Measurements from ENCODE around the gene ZBTB43. TPM values are rescaled to one million over a fixed set of nuclear protein-coding genes. Genes with fewer than 3 reads are reported as not detected.
A peak's percentile ranks its signal among the peaks of the same experiment; 100 is the strongest.

The ZBTB43 gene, protein sequence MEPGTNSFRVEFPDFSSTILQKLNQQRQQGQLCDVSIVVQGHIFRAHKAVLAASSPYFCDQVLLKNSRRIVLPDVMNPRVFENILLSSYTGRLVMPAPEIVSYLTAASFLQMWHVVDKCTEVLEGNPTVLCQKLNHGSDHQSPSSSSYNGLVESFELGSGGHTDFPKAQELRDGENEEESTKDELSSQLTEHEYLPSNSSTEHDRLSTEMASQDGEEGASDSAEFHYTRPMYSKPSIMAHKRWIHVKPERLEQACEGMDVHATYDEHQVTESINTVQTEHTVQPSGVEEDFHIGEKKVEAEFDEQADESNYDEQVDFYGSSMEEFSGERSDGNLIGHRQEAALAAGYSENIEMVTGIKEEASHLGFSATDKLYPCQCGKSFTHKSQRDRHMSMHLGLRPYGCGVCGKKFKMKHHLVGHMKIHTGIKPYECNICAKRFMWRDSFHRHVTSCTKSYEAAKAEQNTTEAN
- 30.2 TPM for total RNA-seq
- long read RNA-seq, full-length matches to known transcripts, result 26 of 30 reads
- long read RNA-seq, partial matches to known transcripts, result 0 of 30 reads
- long read RNA-seq, other reads (novel, unspliced or antisense), result 4 of 30 reads

DNA sequence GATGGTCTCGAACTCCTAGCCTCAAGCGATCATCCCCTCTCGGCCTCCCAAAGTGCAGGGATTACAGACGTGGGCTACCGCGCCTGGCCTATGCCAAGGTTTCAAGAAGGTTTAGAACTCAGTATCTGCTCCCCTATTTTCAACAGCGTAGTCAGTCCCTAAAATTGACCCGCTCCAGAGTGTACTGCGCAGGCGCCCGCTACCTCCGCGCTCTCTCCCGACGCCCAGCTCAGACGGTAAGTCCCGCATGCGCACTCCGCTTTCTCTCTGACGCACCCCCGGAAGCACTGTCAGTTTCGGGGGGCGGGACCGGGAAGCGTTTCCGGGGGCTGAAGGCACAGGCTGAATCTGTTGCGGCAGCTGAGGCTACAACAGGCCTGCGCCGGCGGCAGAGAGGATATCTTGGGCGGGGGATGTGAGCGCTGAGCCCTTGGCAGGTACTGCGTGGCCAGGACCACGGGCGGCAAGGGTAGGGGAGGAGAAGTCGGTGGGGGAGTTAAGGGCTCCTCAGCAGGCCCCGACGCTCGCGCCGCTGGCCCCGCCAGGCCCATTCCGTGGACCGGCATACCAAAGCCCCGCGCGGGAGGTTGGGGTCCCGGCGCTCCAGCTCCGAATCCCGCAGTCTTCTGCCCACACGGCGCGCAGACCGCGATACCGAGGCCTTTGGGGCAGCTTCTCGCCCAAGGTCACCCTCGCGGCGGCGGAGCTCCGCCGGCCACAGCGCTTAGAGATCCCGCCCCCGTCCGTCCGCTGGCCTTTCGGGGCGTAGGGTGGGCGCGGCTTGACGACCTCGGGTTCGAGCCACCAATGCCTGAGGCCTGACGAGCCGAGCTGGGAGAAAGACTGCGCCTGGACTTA is at the start of gene ZBTB43:
Gene ZBTB43 (plus strand): TSS at position 345 of the 858 bp plus-strand sequence. CDS start 27,470 bp downstream, outside the sequence.
- peak; percentile 98 for DNase-seq
- H3K36me3 ChIP-seq, result peaks cover 10% of the 10 kb centered on the region
- no peaks in the 10 kb centered on the region for H3K9me3 ChIP-seq (replicated peaks)
- intact Hi-C loops (cut with micrococcal nuclease), result no loop called here
- no peaks in the 10 kb centered on the region for H3K27me3 ChIP-seq (ENCODE audit: low read depth)
- TF ChIP-seq, protein P1, sequence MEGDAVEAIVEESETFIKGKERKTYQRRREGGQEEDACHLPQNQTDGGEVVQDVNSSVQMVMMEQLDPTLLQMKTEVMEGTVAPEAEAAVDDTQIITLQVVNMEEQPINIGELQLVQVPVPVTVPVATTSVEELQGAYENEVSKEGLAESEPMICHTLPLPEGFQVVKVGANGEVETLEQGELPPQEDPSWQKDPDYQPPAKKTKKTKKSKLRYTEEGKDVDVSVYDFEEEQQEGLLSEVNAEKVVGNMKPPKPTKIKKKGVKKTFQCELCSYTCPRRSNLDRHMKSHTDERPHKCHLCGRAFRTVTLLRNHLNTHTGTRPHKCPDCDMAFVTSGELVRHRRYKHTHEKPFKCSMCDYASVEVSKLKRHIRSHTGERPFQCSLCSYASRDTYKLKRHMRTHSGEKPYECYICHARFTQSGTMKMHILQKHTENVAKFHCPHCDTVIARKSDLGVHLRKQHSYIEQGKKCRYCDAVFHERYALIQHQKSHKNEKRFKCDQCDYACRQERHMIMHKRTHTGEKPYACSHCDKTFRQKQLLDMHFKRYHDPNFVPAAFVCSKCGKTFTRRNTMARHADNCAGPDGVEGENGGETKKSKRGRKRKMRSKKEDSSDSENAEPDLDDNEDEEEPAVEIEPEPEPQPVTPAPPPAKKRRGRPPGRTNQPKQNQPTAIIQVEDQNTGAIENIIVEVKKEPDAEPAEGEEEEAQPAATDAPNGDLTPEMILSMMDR (IDR thresholded peaks at IDR 0.05; ENCODE audit: borderline replicate concordance), result no peak
- H3K27ac ChIP-seq (replicated peaks), result peak within 1 kb of the TSS; percentile 92
- H3K4me1 ChIP-seq, result peaks cover 55% of the 10 kb centered on the region
- H3K4me3 ChIP-seq, result peak within 1 kb of the TSS; percentile 77

DNA sequence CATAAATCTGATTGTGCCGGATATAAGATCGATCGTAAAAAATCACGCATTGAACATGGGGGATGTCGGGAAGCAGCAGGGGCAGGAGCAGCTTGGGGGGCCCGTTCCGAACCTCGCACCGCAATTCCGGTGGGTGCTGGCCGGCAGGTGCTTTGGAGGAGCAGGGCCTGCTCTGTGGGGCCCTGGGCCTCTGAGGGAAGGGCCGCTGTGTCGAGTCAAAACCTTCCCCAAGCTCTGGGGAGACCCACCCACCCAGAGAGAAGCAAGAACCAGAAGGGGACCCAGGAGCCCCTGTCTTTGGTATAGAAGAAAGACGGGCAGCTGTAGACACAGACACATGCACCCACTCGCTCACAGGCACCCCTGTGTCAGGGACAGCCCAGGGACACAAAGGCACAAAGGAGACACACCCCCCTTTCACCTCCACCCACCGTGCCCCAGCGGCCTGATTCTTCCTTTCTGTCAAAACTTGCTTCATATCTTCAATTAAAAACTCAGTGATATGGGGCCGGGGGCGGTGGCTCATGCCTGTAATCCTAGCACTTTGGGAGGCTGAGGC is 49.4 kb upstream of the ZBTB43 start:
- no peaks in the 10 kb centered on the region for H3K9me3 ChIP-seq (replicated peaks)
- H3K36me3 ChIP-seq, result no peaks in the 10 kb centered on the region
- no peak for DNase-seq
- TF ChIP-seq, protein P1 (IDR thresholded peaks at IDR 0.05; ENCODE audit: borderline replicate concordance), result no peak
- no peak overlapping the region for H3K4me3 ChIP-seq
- no peak overlapping the region for H3K27ac ChIP-seq (replicated peaks)
- no peaks in the 10 kb centered on the region for H3K4me1 ChIP-seq
- intact Hi-C loops (cut with micrococcal nuclease), result no loop called here
- peaks cover 67% of the 10 kb centered on the region for H3K27me3 ChIP-seq (ENCODE audit: low read depth)

DNA sequence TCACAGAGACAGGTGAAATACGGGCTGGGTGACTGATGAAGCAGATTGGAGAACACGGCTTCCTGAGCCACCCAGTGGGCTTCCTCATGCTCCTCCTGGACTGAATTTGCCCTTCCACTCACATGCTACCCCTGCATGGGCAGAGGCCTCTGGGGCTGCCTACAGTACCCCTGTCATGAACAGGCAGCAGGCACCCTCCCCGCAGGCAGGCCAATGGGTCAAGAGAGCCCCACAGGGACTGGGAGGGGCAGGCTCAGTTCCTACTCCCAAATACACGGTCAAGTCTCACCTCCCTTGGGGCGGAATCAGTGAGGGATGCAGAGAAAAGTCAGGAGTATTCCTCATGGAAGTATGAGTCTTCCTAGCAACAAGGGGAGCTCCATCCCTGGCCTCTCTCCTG is 48.6 kb upstream of the ZBTB43 start:
- H3K9me3 ChIP-seq (replicated peaks), result no peaks in the 10 kb centered on the region
- H3K4me1 ChIP-seq, result no peaks in the 10 kb centered on the region
- intact Hi-C loops (cut with micrococcal nuclease), result no loop called here
- H3K27me3 ChIP-seq (ENCODE audit: low read depth), result peaks cover 65% of the 10 kb centered on the region
- H3K27ac ChIP-seq (replicated peaks), result no peak overlapping the region
- no peaks in the 10 kb centered on the region for H3K36me3 ChIP-seq
- H3K4me3 ChIP-seq, result no peak overlapping the region
- no peak for DNase-seq
- TF ChIP-seq, protein P1 (IDR thresholded peaks at IDR 0.05; ENCODE audit: borderline replicate concordance), result no peak

DNA sequence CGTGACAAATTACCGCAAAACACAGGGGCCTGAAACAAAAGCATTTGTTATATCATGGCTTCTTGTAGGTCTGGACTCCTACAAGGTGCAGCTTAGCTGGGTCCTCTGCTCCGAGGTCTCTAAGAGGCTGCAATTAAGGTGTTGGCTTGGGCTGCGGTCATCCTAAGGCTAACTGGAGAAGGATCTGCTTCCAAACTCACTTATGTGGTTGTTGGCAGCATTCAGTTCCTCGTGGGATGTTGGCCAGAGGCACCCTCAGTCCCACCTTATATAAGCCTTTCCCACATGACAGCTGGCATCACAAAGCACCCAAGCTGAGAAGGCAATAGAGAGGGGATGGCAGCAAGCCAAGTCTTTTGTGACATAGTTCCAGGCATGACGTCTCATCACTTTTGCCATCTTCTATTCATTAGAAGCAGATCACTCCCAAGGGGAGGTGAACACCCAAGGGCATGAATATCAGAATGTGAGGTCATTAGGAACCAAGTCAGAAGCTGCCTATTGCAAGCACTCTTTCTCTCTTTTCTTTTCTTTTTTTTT is 47.9 kb upstream of the ZBTB43 start:
- Histone ChIP-seq H3K4me1 (no peaks in the 10 kb centered on the region), H3K4me3 (no peak overlapping the region), H3K36me3 (no peaks in the 10 kb centered on the region), H3K27ac (replicated peaks) (no peak overlapping the region), H3K9me3 (replicated peaks) (no peaks in the 10 kb centered on the region), H3K27me3 (ENCODE audit: low read depth) (peaks cover 65% of the 10 kb centered on the region)
- intact Hi-C loops (cut with micrococcal nuclease), result no loop called here
- TF ChIP-seq, protein P1 (IDR thresholded peaks at IDR 0.05; ENCODE audit: borderline replicate concordance), result no peak
- no peak for DNase-seq

Measured in left ventricle myocardium inferior (tissue), 1 donor.